Kasumi-1 (cell line): Measurements from ENCODE around the gene LCN10.

Experiments used
- DNase-seq, 2 experiments: peaks; one replicate each; lab custom pipeline; 2025; lab: John Stamatoyannopoulos, UW

The LCN10 gene

GRCh38 chr9:136700959-136701667 lies 41.6 kb downstream of the LCN10 start:
- DNase-seq: peak in 1 of 2 experiments; percentile 45

GRCh38 chr9:136700304-136700703 lies 42.4 kb downstream of the LCN10 start:
- DNase-seq: no peak

GRCh38 chr9:136698635-136699246 lies 44.0 kb downstream of the LCN10 start:
- DNase-seq: no peak

- DNase-seq: peak; percentile 64 to 68
Observed at GRCh38 chr9:136697821-136698526, 44.8 kb downstream of the LCN10 start.

- no peak for DNase-seq
Observed at GRCh38 chr9:136697146-136697820, 45.5 kb downstream of the LCN10 start.

- DNase-seq: no peak
Observed at GRCh38 chr9:136696502-136696901, 46.2 kb downstream of the LCN10 start.

- DNase-seq: no peak
Observed at GRCh38 chr9:136695955-136696354, 46.8 kb downstream of the LCN10 start.

- no peak for DNase-seq
Observed at GRCh38 chr9:136695435-136695895, 47.3 kb downstream of the LCN10 start.

GRCh38 chr9:136694872-136695247 lies 47.9 kb downstream of the LCN10 start:
- DNase-seq: no peak

- no peak for DNase-seq
Observed at GRCh38 chr9:136694163-136694871, 48.4 kb downstream of the LCN10 start.

GRCh38 chr9:136693490-136694162 lies 49.1 kb downstream of the LCN10 start:
- no peak for DNase-seq

GRCh38 chr9:136693135-136693489 lies 49.6 kb downstream of the LCN10 start:
- DNase-seq: no peak

- DNase-seq: no peak
Observed at GRCh38 chr9:136692185-136693134, 50.3 kb downstream of the LCN10 start.

- no peak for DNase-seq
Observed at GRCh38 chr9:136691316-136692184, 51.2 kb downstream of the LCN10 start.

- no peak for DNase-seq
Observed at GRCh38 chr9:136690806-136691261, 51.9 kb downstream of the LCN10 start.

- DNase-seq: no peak
Observed at GRCh38 chr9:136690104-136690805, 52.5 kb downstream of the LCN10 start.

GRCh38 chr9:136689108-136689460 lies 53.7 kb downstream of the LCN10 start:
- no peak for DNase-seq

- no peak for DNase-seq
Observed at GRCh38 chr9:136688274-136689107, 54.2 kb downstream of the LCN10 start.
